SJCRH30 (cell line): ENCODE results near the gene KRT33B. TPM values are rescaled to one million over a fixed set of nuclear protein-coding genes. Genes with fewer than 3 reads are reported as not detected.
"Not testable (repeated sequence)": the region's sequence is repeated elsewhere in the genome, so short reads cannot be mapped to it uniquely, and the experiment has no call there.

ENCODE experiments used
- DNase-seq, 2 experiments: peaks; one replicate each; pipeline ENCODE4 v3.0.0-alpha.2; 2015 to 2020
- H3K27ac ChIP-seq: fragments of 250-450 bp; sonication (Bioruptor Pico); 2 replicates; pipeline ENCODE4 v1.5.1; 2020; ENCODE audit warnings: mild to moderate bottlenecking, moderate library complexity
- H3K27me3 ChIP-seq: fragments of 250-450 bp; sonication (Bioruptor Pico); 2 replicates; pipeline ENCODE4 v1.5.1; 2020; ENCODE audit warnings: mild to moderate bottlenecking, moderate library complexity
- H3K36me3 ChIP-seq: fragments of 250-450 bp; sonication (Bioruptor Pico); 2 replicates; pipeline ENCODE4 v1.5.1; 2020; ENCODE audit warnings: mild to moderate bottlenecking, moderate library complexity
- H3K4me1 ChIP-seq: fragments of 250-450 bp; sonication (Bioruptor Pico); 2 replicates; pipeline ENCODE4 v1.5.1; 2020; ENCODE audit warnings: mild to moderate bottlenecking, moderate library complexity
- H3K4me3 ChIP-seq: fragments of 250-450 bp; sonication (Bioruptor Pico); 2 replicates; pipeline ENCODE4 v1.5.1; 2020; ENCODE audit warnings: mild to moderate bottlenecking, moderate library complexity
- H3K9me3 ChIP-seq: fragments of 250-450 bp; sonication (Bioruptor Pico); replicated peaks from 2 replicates; pipeline ENCODE4 v1.5.1; 2020; ENCODE audit warnings: mild to moderate bottlenecking, moderate library complexity
- total RNA-seq: library from RNA; depleted of rRNA; stranded (reverse); fragments of >200 nt; shearing (Covaris generic); gene quantifications from 2 replicates; pipeline ENCODE4 v1.2.3, GENCODE V29; 2014

KRT33B gene
- total RNA-seq, 1 experiment from 2014 or later, result not detected

DNA sequence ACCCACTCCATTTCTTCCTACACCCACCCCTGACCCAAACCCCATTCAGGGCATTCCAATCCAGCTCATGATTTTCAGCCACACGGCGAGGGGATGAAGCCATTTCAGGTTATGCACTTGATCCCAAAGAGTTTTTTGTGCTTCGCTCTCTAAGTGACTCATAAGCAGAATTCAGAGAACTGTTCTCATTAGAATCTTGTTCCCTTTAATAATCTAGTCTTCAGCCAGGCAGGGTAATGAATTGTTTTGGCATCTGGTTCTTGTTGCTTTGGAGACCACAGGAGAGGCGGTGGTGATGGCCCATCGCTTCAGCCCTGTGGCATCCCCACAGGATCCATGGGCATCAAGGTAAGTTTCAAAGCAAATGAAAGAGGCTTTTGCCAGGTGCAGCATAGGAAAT is 32.5 kb upstream of the KRT33B start:
- Histone ChIP-seq H3K4me1 (peaks cover 10% of the 10 kb centered on the region), H3K27ac (no peak overlapping the region), H3K27me3 (no peaks in the 10 kb centered on the region), H3K9me3 (no peaks in the 10 kb centered on the region), H3K36me3 (no peaks in the 10 kb centered on the region), H3K4me3 (no peak overlapping the region)
- no peak for DNase-seq

DNA sequence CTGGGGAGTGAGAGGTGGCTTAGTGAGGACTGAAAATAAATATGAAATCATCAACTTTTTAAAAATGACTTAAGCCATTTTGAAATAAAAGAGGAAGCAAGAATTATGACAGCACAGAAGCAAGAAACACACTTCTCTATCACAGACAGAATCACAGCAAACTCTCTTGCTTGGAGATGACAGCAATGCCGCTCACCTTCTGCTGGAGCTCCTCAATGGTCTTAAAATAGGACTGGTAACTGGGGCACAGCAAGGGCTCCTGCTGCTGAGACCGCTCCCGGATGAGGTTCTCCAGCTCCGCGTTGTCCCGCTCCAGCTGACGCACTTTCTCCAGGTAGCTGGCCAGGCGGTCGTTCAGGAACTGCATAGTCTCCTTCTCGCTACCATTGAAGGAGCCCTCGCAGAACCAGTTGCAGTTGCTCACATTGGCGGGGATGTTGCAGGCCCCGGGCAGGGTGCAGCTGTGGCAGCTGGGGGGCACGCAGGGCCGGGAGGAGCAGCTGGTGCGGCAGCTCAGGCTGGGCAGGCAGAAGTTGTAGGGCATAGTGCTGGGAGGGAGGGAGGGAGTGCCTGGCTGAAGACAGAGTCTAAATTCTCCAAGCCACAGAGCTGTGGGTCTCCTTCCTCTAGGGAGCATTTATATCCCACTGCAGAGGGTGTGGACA is 27.5 kb upstream of the KRT33B start, which contains the start of gene KRT31:
TSS of gene KRT31 (minus strand) at position 613 of the 665 bp plus-strand sequence. CDS start at position 544, 69 bp downstream.
- Histone ChIP-seq H3K27me3 (no peaks in the 10 kb centered on the region), H3K36me3 (no peaks in the 10 kb centered on the region), H3K9me3 (no peaks in the 10 kb centered on the region), H3K4me3 (no peak within 1 kb of the TSS), H3K27ac (no peak within 1 kb of the TSS), H3K4me1 (no peaks in the 10 kb centered on the region)
- DNase-seq, result peak; percentile 6 to 11

DNA sequence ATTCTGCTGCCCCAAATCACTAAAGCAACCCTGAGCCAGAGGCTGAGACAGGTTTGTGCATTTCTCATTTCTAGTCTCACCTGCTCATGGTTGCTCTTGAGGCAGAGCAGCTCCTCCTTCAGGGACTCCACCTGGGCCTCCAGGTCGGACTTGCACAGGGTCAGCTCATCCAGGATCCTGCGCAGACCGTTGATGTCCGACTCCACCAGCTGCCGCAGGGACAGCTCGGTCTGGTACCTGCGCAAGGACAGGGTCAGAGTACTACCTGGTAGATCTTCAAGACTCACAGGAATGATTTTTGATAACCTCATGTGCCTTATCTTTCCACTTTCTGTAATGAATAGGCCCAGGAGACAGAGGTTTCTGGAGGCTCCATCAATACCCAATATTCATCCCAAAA is 26.7 kb upstream of the KRT33B start:
- no peak overlapping the region for H3K27ac ChIP-seq
- H3K9me3 ChIP-seq, result no peaks in the 10 kb centered on the region
- no peaks in the 10 kb centered on the region for H3K36me3 ChIP-seq
- DNase-seq, result no peak
- H3K4me1 ChIP-seq, result no peaks in the 10 kb centered on the region
- no peak overlapping the region for H3K4me3 ChIP-seq
- H3K27me3 ChIP-seq, result no peaks in the 10 kb centered on the region

DNA sequence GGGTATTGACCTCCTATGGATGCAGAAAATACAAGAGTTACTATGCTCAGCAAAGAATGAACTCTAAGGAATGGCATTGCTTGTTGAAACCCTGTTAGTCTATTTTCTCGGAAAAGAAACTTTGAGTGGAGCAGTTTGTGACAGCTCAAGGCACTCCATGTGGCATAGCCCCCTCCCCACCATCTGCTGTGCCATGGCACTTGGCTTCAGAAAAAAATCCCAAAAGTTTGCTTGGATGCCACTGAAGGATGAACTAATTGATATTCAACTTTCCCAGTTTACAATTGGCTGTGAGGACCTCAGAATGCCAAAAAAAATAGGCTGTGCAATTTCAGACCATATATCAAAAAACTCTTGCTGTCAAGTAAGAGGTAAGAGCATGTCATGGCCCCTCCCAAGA is 26.0 kb upstream of the KRT33B start:
- Histone ChIP-seq H3K4me3 (no peak overlapping the region), H3K36me3 (no peaks in the 10 kb centered on the region), H3K27ac (no peak overlapping the region), H3K9me3 (no peaks in the 10 kb centered on the region), H3K27me3 (no peaks in the 10 kb centered on the region), H3K4me1 (no peaks in the 10 kb centered on the region)
- DNase-seq, result no peak

DNA sequence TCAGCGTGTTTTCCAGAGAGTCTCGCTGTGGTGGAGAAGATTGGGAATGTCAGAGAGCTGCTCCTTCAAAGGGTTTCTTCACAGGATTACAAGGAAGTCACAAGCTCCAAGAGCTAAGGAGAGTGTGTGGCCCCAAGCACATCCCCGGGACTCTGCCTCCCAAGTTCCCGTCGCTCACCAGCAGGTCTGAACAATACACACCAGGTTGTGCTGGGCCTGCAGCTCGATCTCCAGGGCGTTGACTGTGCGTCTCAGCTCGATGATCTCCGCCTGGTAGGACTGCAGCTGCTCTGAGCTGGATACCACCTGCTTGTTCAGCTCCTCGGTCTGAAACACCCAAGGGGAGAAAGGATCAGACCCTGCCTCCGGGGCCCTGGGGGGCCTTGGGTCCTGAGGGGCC is 25.4 kb upstream of the KRT33B start:
- DNase-seq, H3K4me3 ChIP-seq, H3K9me3 ChIP-seq, H3K4me1 ChIP-seq, H3K27me3 ChIP-seq, H3K36me3 ChIP-seq, H3K27ac ChIP-seq: not testable (repeated sequence)

DNA sequence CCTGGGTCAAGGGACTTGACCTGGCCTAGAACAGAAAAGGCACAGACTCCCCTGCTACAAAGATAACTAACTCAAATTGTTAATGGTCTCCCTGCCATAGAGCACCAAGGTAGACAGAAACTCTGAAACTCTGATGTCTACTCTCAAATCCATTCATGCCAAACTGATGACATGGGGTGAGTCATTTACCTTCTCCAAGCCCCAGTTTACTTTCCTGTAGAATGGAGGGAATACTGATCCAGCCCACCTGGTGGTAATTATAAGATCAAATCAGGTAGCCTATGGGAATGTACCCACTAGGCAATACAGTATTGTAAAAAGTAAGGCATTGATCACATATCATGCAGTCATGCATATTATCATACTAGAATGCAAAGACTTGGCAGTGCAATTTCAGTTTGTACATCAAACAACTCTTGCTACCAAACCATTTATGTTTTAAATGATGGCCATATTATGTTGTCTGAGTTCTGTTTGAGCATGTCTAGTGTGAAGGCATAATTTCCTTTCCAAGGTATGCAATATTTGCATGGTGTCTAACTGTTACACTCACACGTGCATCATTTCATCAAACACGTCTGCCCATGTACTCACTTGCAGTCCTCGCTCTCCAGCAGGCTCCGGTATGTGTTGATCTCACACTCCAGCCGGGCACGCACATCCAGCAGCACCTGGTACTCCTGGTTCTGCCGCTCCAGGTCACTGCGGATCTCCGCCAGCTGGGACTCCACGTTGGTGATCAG is 24.8 kb upstream of the KRT33B start:
- H3K27me3 ChIP-seq, result no peaks in the 10 kb centered on the region
- no peak for DNase-seq
- H3K9me3 ChIP-seq, result no peaks in the 10 kb centered on the region
- H3K4me3 ChIP-seq, result no peak overlapping the region
- no peaks in the 10 kb centered on the region for H3K36me3 ChIP-seq
- no peak overlapping the region for H3K27ac ChIP-seq
- no peaks in the 10 kb centered on the region for H3K4me1 ChIP-seq

DNA sequence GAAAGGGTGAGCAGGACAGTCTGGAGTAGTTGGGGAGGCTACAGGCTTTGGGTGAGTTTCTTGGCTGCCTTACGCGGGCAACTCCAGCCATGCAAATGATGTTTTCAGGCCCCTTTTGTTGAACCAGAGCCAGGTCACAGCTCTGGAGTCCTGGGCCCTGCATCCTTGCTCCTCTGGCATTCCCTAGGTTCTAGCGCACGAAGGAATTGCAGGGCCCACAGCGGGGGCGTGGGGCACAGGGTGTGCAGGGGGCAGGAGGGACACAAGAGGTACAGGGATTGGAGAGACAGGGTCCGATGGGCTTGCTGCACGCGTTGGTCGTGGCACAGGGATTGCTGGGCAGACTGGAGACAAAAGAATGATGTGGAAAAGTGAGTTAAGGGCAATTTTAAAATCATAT is 24.2 kb upstream of the KRT33B start:
- Histone ChIP-seq H3K9me3 (no peaks in the 10 kb centered on the region), H3K4me3 (no peak overlapping the region), H3K36me3 (no peaks in the 10 kb centered on the region), H3K4me1 (no peaks in the 10 kb centered on the region), H3K27ac (no peak overlapping the region), H3K27me3 (no peaks in the 10 kb centered on the region)
- DNase-seq, result no peak

DNA sequence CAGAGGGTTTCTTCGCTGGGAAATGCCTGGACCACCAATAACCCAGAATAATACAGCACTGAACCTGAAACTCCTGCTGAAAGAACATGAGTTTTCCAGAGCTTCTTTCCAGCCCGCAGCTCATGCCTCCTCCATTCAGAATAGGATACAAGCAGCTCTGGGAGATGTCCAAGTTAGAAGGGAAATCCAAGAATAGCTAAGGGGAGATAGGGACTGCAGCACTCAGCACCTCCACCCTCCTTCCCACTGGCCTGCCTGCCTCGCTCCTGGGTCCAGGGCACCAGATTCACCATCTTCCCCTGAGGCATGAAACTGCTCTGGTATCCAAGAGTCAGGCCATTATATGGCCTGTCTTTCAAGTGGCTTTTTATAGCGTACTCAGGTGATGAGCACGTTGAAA is 23.7 kb upstream of the KRT33B start:
- no peaks in the 10 kb centered on the region for H3K4me1 ChIP-seq
- H3K27me3 ChIP-seq, result no peaks in the 10 kb centered on the region
- H3K9me3 ChIP-seq, result no peaks in the 10 kb centered on the region
- no peaks in the 10 kb centered on the region for H3K36me3 ChIP-seq
- no peak overlapping the region for H3K4me3 ChIP-seq
- H3K27ac ChIP-seq, result no peak overlapping the region
- DNase-seq, result no peak

DNA sequence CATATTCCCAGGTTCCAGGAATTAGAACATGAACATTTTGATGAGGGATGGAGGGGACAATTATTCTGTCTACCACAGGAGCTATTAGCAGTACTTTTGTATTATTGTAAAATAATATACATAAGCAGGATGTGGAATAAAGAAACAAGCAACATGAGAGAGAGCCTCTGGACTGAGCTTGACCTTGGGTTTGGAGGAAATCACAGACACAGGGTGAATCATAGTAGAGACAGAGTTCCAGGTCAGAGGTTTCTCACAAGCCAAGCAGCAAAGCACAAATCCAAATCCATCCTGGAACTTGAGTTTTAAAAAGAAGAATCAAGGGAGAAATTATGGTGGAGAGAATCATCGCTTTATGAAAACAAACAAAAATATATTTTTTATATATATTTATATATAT is 22.7 kb upstream of the KRT33B start:
- H3K36me3 ChIP-seq, result no peaks in the 10 kb centered on the region
- H3K27me3 ChIP-seq, result no peaks in the 10 kb centered on the region
- H3K27ac ChIP-seq, result no peak overlapping the region
- H3K4me3 ChIP-seq, result no peak overlapping the region
- no peaks in the 10 kb centered on the region for H3K9me3 ChIP-seq
- DNase-seq, result no peak
- no peaks in the 10 kb centered on the region for H3K4me1 ChIP-seq

DNA sequence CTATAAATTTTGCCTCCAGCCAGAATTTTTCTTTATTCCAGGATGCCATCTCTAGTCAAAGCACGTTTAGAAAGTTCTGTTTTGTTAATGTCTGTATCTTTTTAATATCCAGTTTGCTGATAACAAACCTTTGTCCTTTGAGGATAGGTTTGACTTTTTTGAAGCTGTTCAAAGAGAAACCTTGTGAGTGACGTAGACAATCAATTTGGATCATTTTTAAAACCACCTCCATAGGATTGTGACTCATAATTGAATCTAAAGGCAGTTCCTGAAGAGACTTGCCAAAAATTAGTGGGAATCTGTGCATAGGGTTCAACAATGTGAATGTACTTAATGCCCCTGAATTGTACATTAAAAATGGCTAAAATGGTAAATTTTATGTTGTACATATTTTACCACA is 21.9 kb upstream of the KRT33B start:
- H3K4me3 ChIP-seq, result no peak overlapping the region
- H3K36me3 ChIP-seq, result no peaks in the 10 kb centered on the region
- no peak for DNase-seq
- no peak overlapping the region for H3K27ac ChIP-seq
- H3K4me1 ChIP-seq, result no peaks in the 10 kb centered on the region
- no peaks in the 10 kb centered on the region for H3K9me3 ChIP-seq
- no peaks in the 10 kb centered on the region for H3K27me3 ChIP-seq

DNA sequence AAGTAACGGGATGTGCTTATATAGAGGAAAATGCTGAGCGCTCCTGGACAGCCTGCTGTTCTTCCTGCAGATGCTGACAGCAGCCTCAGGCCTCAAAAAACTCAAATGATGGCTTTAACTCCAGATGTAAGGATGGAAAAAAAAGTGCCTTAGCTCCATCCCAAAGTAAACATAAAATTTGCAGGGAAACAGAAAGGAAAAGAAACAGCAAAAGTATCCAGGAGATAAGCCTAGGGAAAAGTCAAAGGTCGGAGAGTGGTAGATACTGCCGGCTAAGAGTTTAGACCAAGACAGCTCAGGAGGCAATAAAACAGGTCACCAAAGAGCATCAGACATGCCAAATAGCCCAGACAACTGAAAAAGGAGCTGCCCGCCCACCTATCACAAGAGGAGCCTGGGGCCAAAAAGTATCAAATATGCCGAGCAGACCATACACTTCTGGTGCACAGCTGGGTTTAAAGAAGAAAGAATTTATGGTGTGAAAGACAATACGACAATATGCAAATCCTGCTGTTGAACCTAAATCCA is 20.9 kb upstream of the KRT33B start:
- Histone ChIP-seq H3K4me3 (no peak overlapping the region), H3K9me3 (no peaks in the 10 kb centered on the region), H3K27ac (no peak overlapping the region), H3K27me3 (no peaks in the 10 kb centered on the region), H3K4me1 (no peaks in the 10 kb centered on the region), H3K36me3 (no peaks in the 10 kb centered on the region)
- DNase-seq, result no peak

DNA sequence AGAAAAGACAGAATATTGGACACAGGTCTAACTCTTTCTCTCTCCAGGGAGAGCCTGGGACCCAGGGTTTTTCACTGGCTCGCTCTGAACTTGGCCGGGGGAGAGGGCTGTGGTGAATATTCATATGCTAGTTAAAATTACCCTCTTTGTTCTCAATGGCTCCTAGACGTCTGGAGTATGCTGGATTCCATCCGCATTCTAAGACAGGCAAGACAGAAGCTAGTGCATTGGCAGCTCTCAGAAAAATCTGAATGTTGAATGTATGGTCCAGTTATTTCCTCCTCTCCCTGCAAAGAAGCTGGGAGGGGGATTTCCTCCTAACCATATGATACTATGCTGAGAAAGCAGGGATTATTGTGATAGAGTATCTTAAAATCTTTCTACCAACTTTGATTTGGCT is 18.1 kb upstream of the KRT33B start:
- Histone ChIP-seq H3K4me1 (no peaks in the 10 kb centered on the region), H3K27me3 (no peaks in the 10 kb centered on the region), H3K36me3 (no peaks in the 10 kb centered on the region), H3K4me3 (no peak overlapping the region), H3K9me3 (no peaks in the 10 kb centered on the region), H3K27ac (no peak overlapping the region)
- no peak for DNase-seq

DNA sequence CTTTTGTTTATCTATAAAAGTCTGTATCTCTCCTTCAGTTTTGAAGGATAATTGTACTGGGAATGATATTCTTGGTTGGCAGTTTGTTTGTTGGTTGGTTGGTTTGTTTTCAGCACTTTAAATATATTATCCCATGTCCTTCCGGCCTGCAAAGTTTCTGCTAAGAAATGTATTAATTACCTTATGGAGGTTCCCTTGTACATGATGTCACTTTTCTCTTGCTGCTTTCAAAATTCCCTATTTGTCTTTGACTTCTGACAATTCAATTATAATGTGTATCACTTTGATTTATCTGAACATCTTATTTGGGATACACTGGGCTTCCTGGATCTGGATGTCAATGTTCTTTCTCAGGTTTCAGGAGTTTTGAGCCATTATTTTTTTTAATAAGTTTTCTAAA is 16.6 kb upstream of the KRT33B start:
- H3K27me3 ChIP-seq, result no peaks in the 10 kb centered on the region
- H3K9me3 ChIP-seq, result no peaks in the 10 kb centered on the region
- H3K27ac ChIP-seq, result no peak overlapping the region
- H3K4me3 ChIP-seq, result no peak overlapping the region
- no peaks in the 10 kb centered on the region for H3K36me3 ChIP-seq
- DNase-seq, result no peak
- H3K4me1 ChIP-seq, result no peaks in the 10 kb centered on the region

DNA sequence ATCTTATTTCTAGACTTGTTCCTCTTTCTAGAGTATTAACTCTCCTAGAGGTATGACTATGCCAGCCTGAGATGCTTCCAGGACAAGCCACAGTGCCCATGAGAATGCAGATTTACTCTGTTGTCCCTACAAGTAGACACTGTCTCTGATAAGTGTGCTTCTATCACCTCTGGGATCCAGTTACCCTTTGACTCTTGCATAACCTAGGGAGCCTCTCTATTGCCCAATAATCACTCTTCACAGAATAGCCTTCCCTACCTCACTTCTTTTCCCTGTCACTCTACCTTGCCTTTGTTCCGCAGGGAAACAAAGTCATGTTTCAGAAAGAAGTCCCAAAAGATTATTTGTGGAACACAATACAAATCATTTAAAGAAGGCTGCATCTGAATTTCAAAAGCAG is 14.1 kb upstream of the KRT33B start:
- no peaks in the 10 kb centered on the region for H3K27me3 ChIP-seq
- no peak overlapping the region for H3K27ac ChIP-seq
- H3K4me3 ChIP-seq, result no peak overlapping the region
- no peaks in the 10 kb centered on the region for H3K4me1 ChIP-seq
- no peaks in the 10 kb centered on the region for H3K36me3 ChIP-seq
- no peak for DNase-seq
- H3K9me3 ChIP-seq, result no peaks in the 10 kb centered on the region

DNA sequence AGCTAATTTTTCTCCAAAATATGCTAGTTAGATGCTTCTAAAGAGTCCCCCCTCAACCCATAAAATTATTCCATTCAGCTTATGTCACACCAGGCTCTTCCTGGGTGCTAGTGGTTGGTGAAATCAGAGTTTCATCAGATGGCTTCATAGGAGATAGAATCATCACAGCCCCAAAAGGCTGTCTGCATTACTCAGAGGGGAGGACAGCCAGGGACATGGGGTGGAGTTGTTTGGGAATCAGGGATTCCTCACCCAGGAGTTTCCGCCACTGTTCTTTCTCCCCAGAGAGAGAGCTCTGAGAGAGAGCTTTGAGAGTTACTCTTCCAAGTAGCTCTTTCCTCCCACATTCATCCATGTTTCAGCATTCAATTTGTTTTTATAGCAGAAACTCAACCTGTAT is 12.8 kb upstream of the KRT33B start:
- Histone ChIP-seq H3K4me1 (no peaks in the 10 kb centered on the region), H3K9me3 (no peaks in the 10 kb centered on the region), H3K4me3 (no peak overlapping the region), H3K27ac (no peak overlapping the region), H3K27me3 (no peaks in the 10 kb centered on the region), H3K36me3 (no peaks in the 10 kb centered on the region)
- DNase-seq, result no peak

DNA sequence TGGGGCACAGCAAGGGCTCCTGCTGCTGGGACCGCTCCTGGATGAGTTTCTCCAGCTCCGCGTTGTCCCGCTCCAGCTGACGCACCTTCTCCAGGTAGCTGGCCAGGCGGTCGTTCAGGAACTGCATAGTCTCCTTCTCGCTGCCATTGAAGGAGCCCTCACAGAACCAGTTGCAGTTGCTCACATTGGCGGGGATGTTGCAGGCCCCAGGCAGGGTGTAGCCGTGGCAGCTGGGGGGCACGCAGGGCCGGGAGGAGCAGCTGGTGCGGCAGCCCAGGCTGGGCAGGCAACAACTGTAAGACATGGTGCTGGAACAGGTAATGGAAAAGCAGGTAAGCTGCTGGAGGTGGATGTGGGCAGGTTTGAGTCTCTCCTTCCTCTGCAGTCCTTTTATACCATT is 12.3 kb upstream of the KRT33B start, which contains the start of gene KRT34:
TSS of gene KRT34 (minus strand) at position 364 of the 400 bp plus-strand sequence. CDS start at position 304, 60 bp downstream.
- H3K27ac ChIP-seq, H3K4me1 ChIP-seq, H3K9me3 ChIP-seq, H3K36me3 ChIP-seq, H3K27me3 ChIP-seq, DNase-seq, H3K4me3 ChIP-seq: not testable (repeated sequence)
